IPS-NIHi11 (cell line): ENCODE measurements around the gene FADS1.

Experiments
- DNase-seq: peaks from one replicate; pipeline ENCODE4 v3.0.0; 2012; ENCODE audit warnings: mixed read lengths, low spot score

Gene FADS1

GRCh38 chr11:61816736-61817455 is at the start of gene FADS1:
Gene FADS1, minus strand, starts transcription at chr11:61817003. Its CDS starts 74 bp downstream, at chr11:61816929.
- DNase-seq = peak; percentile 95

- no peak for DNase-seq
Measured at GRCh38 chr11:61866231-61866957, 49.6 kb upstream of the FADS1 start.

- no peak for DNase-seq
Measured at GRCh38 chr11:61864814-61865775, 48.3 kb upstream of the FADS1 start.

GRCh38 chr11:61863548-61864081 is 46.8 kb upstream of the FADS1 start:
- DNase-seq = no peak

GRCh38 chr11:61862714-61863547 is 46.1 kb upstream of the FADS1 start:
- DNase-seq = no peak

- no peak for DNase-seq
Measured at GRCh38 chr11:61861634-61862033, 44.8 kb upstream of the FADS1 start.

GRCh38 chr11:61860054-61860903 is 43.5 kb upstream of the FADS1 start:
- DNase-seq = no peak

GRCh38 chr11:61855939-61856680 is 39.3 kb upstream of the FADS1 start:
- no peak for DNase-seq

GRCh38 chr11:61854966-61855714 is 38.3 kb upstream of the FADS1 start:
- no peak for DNase-seq

- DNase-seq = no peak
Measured at GRCh38 chr11:61854206-61854895, 37.5 kb upstream of the FADS1 start.

GRCh38 chr11:61853698-61854169 is 36.9 kb upstream of the FADS1 start:
- DNase-seq = no peak

GRCh38 chr11:61851900-61852295 is 35.1 kb upstream of the FADS1 start:
- DNase-seq = no peak

- no peak for DNase-seq
Measured at GRCh38 chr11:61851113-61851899, 34.5 kb upstream of the FADS1 start.

- no peak for DNase-seq
Measured at GRCh38 chr11:61850687-61851086, 33.9 kb upstream of the FADS1 start.

- no peak for DNase-seq
Measured at GRCh38 chr11:61848631-61849030, 31.8 kb upstream of the FADS1 start.

- no peak for DNase-seq
Measured at GRCh38 chr11:61847914-61848581, 31.2 kb upstream of the FADS1 start.
